Pancreas (tissue), 10 donors: ENCODE results near the gene PAX8. TPM values are rescaled to one million over a fixed set of nuclear protein-coding genes. Genes with fewer than 3 reads are reported as not detected.
"Not testable (repeated sequence)": the region's sequence is repeated elsewhere in the genome, so short reads cannot be mapped to it uniquely, and the experiment has no call there.

ENCODE experiments used
- ATAC-seq, 4 donors: fragments of 200-7000 bp; cut with Tn5 transposase; one replicate each; pipeline versions ENCODE4 v1.8.0 to v1.9.1; 2020; ENCODE audit warnings: mild to moderate bottlenecking in 4 of 4, moderate library complexity in 4 of 4
- DNase-seq, 6 donors: peaks; one replicate each; pipeline ENCODE4 v3.0.0-alpha.2; 2020
- FAIRE-seq: peaks from 2 replicates; lab custom pipeline; 2012; peaks lifted over from hg19 to GRCh38; lab: Jason Lieb, UNC
- H3K27ac ChIP-seq, 4 donors: fragments of 200-600 bp; sonication (generic); 1 replicate in 3 of 4; 2 replicates in 1 of 4; pipeline versions ENCODE4 v1.5.0 to v1.8.0; 2020
- H3K27me3 ChIP-seq, 4 donors: fragments of 200-600 bp; one replicate each; pipeline ENCODE4 v1.8.0; 2021
- H3K36me3 ChIP-seq, 3 donors: fragments of 200-600 bp; sonication (generic) in 1 of 3; one replicate each; pipeline versions ENCODE4 v1.5.0 to v1.8.0; 2020 to 2021
- H3K4me1 ChIP-seq, 3 donors: fragments of 200-600 bp; one replicate each; pipeline ENCODE4 v1.8.0; 2021
- H3K4me3 ChIP-seq, 4 donors: fragments of 200-600 bp; sonication (generic) in 2 of 4; one replicate each; pipeline versions ENCODE4 v1.5.0 to v1.8.0; 2020 to 2021
- H3K9me3 ChIP-seq, 4 donors: fragments of 200-600 bp; one replicate each; pipeline ENCODE4 v1.8.0; 2021
- WGBS, 2 donors: extraction: QIAGEN DNeasy Blood & Tissue Kit; methylation state at CpG; one replicate each; pipeline ENCODE4 v1.1.7; 2013; 5-methylcytosine and 5-hydroxymethylcytosine counted together
- intact Hi-C, 3 donors: fragments of 100-400 bp; cut with DNase I; formaldehyde crosslinking; loops; one replicate each; pipeline versions ENCODE4 v1.11.1 to v1.14.2; 2022
- polyA plus RNA-seq, 2 donors: library from polyadenylated mRNA; stranded (reverse); fragments of 200-250 nt; gene quantifications; one replicate each; pipeline ENCODE4 v1.2.3, GENCODE V29; 2013
- total RNA-seq, 6 donors: library from RNA; stranded (reverse); fragmentation: NEBNext Ultra II Directional in 4 of 6; extraction: Animal tissue kit (Norgen Biotek cat#: 25700) in 4 of 6; gene quantifications; one replicate each; pipeline versions ENCODE4 v1.2.1 to v1.2.4, GENCODE V29; 2021 to 2023
- TF ChIP-seq, protein P1 (sequence below), 4 donors: fragments of 200-600 bp; sonication (generic) in 3 of 4; IDR thresholded peaks; one replicate each; pipeline versions ENCODE4 v1.5.0 to v1.8.0; 2021; ENCODE audit warnings: antibody characterized with exemption in 4 of 4
- donor health status: healthy with polysubstance abuse.
- donor health status: DM: no; HTN: no; CAD: no; lungs with moderate emphysema.
- donor health status: DM: no; HTN: no; CAD: no.
- donor health status: control.
- donor health status: control.
- donor health status: Bipolar disorder and iron deficiency.
- donor health status: DM: yes; HTN: yes; CAD: no.
- donor health status: DM: no; HTN: no; CAD: no.
- donor health status: DM: no; HTN: no; CAD: no.
- donor health status: DM: yes; HTN: yes; CAD: no.

The PAX8 gene
- total and polyA plus RNA-seq, 8 donors = 0.23 to 1.1 (median 0.55) TPM; not detected in 2

DNA sequence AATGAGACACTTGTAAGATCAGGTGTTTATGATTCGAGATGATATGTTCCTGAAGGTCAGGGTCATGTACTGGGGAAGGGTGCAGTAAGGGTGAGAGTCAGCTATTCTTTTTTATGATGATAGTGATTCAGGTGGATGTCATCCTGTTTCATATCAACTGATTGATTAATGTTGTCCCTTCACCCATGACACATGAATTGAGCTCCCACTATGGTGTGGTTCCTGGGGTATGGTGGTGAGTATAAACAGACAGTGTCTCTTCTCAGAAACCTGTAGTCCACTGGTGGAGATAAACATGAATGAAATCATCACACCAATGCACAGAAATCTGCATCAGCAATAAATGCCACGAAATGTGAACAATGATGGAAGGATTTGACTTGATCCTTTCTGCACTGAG is 37.4 kb upstream of the PAX8 start:
- intact Hi-C loops = no loop called here
- H3K4me3 ChIP-seq = no peak overlapping the region
- no peaks in the 10 kb centered on the region for H3K27me3 ChIP-seq
- FAIRE-seq (no peak), ATAC-seq (no peak), DNase-seq (no peak)
- no peaks in the 10 kb centered on the region for H3K36me3 ChIP-seq
- no peak overlapping the region for H3K27ac ChIP-seq
- no peaks in the 10 kb centered on the region for H3K4me1 ChIP-seq
- 34 to 47% methylated on average over 2 of the region's 2 CpGs for WGBS, 2 donors
- TF ChIP-seq, protein P1, sequence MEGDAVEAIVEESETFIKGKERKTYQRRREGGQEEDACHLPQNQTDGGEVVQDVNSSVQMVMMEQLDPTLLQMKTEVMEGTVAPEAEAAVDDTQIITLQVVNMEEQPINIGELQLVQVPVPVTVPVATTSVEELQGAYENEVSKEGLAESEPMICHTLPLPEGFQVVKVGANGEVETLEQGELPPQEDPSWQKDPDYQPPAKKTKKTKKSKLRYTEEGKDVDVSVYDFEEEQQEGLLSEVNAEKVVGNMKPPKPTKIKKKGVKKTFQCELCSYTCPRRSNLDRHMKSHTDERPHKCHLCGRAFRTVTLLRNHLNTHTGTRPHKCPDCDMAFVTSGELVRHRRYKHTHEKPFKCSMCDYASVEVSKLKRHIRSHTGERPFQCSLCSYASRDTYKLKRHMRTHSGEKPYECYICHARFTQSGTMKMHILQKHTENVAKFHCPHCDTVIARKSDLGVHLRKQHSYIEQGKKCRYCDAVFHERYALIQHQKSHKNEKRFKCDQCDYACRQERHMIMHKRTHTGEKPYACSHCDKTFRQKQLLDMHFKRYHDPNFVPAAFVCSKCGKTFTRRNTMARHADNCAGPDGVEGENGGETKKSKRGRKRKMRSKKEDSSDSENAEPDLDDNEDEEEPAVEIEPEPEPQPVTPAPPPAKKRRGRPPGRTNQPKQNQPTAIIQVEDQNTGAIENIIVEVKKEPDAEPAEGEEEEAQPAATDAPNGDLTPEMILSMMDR (IDR thresholded peaks at IDR 0.05) = no peak
- H3K9me3 ChIP-seq = no peaks in the 10 kb centered on the region

DNA sequence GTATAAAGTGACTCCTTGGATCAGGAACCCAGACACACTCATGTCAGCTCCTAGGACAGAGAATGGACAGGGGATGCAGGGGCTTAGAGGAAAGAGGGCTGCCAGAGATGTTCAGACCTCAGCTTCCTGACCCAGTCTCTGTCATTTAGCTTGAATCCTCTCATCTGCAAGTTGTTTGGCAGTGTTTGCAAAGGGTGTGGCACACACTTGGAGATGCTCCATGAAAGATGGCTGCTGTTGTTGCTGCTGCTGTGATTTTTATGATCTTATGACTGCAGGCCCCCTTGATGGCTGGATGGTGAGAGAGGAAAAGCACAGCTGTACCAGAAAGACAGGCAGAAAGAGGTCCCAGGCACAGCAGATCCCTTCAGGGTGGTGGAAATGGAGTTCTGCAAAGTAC is 35.9 kb upstream of the PAX8 start:
- H3K27me3 ChIP-seq, H3K4me3 ChIP-seq, DNase-seq, H3K9me3 ChIP-seq, H3K4me1 ChIP-seq, ATAC-seq, H3K36me3 ChIP-seq, intact Hi-C loops, H3K27ac ChIP-seq, FAIRE-seq: not testable (repeated sequence)

DNA sequence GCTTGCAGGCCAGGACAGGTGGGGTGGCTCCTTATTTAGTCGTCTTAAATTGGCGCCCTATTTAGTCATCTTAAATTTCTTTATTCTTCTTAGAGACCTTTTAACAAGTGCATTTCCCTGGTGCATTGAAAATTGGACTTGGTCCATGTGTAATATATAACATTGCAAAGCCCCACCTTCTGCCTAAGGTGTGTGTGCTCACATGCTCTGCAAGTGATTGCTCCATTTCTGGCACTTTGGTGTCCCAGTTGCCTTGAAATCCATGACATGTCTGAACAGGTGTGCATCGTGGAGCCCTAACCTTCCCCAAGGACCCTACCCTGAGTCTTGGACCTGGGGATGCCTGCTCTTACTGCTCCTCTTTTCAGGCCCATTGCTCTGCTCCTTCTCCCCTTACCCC is 35.5 kb upstream of the PAX8 start:
- FAIRE-seq, intact Hi-C loops, H3K4me3 ChIP-seq, H3K27ac ChIP-seq, H3K9me3 ChIP-seq, ATAC-seq, H3K27me3 ChIP-seq, H3K36me3 ChIP-seq, DNase-seq, H3K4me1 ChIP-seq: not testable (repeated sequence)
- WGBS, 2 donors = 75 to 83% methylated on average over 3 of the region's 3 CpGs

DNA sequence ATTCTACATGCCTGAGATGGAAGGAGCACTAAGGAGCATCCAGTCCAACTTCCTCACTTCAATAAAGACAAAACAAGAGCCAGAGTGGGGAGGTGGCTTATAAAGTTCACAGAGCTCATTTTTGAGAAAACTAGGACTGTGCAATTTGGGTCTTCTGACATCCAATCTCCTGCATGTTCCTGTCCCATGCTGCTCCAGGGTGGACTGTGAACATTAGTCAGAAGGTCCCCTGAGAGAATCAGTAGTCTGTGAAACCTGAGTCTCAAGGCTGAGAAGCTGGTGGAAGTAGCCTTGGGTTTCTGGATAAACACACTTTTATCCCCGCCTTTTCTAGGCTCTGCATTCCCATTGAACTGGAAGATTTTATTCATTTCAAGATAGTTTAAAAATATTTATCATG is 33.1 kb upstream of the PAX8 start:
- H3K27me3 ChIP-seq, H3K4me3 ChIP-seq, intact Hi-C loops, ATAC-seq, H3K27ac ChIP-seq, FAIRE-seq, H3K36me3 ChIP-seq, H3K9me3 ChIP-seq, H3K4me1 ChIP-seq, DNase-seq: not testable (repeated sequence)
- WGBS, 2 donors = 70 to 78% methylated on average over 1 of the region's 1 CpG

DNA sequence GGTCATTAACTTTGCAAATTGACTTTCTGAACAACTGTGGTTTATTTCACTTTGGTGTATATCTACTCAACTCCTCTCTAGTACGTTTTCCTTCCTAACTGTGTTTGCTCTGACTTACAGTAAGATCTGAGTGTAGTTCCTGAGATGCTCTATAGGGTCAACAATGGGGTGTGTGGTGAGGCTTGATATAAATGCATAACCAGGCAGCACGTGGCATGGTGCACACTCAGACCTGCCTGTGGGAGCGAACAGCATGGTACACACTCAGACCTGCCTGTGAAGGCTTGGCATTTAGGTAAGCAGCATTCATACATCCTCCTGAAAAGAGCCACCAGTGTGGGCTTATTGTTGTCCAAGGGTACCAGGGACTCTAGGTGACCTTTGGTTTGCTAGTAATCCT is 32.5 kb upstream of the PAX8 start:
- intact Hi-C loops, ATAC-seq, H3K4me1 ChIP-seq, FAIRE-seq, H3K27me3 ChIP-seq, H3K36me3 ChIP-seq, H3K27ac ChIP-seq, H3K4me3 ChIP-seq, H3K9me3 ChIP-seq, DNase-seq: not testable (repeated sequence)
- WGBS, 2 donors = 60% methylated on average over 3 of the region's 3 CpGs

DNA sequence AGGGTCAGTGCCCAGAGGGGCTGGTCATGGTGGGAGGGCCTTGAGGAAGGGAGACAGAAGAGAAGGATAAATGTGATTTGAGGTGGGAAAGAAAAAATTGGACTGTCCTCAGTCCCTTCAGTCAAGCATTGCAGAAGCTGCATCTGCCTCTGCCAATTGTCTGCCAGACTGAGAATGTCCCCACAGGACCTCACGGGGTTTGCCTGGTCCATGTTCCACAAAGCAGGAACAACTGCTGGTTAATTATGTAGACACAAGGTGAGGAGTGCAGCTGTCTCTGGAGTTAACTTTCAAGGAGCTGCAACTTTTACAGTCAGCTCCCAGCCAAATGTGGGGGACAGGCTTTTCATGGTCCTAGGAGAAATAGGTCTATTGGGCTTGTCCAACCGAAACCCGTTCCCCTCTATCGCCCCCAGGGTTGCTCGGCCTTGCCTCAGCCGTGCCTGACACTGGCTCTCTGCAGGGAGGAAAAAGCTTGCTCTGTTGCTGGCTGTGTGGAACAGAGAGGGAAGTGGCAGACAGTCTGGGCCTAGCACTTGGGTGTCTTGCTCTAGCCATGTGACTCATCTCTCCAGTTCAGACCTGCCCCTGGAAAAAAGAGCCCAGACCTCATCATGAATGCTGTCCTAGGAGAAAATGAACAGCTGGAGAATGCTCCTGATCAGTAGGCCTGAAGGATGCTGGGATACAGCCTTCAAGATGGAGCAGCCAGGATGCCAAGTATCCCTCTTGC is 31.1 kb upstream of the PAX8 start:
- peak in 2 of 4 donors; percentile 40 to 41 for ATAC-seq
- WGBS, 2 donors = 88 to 93% methylated on average over 6 of the region's 6 CpGs
- H3K4me3 ChIP-seq = no peak overlapping the region
- H3K36me3 ChIP-seq = no peaks in the 10 kb centered on the region
- H3K9me3 ChIP-seq = no peaks in the 10 kb centered on the region
- no peaks in the 10 kb centered on the region for H3K27me3 ChIP-seq
- TF ChIP-seq, protein P1 (IDR thresholded peaks at IDR 0.05) = no peak
- no peak for FAIRE-seq
- H3K27ac ChIP-seq = no peak overlapping the region
- H3K4me1 ChIP-seq = no peaks in the 10 kb centered on the region
- intact Hi-C loops = no loop called here
- DNase-seq = no peak

DNA sequence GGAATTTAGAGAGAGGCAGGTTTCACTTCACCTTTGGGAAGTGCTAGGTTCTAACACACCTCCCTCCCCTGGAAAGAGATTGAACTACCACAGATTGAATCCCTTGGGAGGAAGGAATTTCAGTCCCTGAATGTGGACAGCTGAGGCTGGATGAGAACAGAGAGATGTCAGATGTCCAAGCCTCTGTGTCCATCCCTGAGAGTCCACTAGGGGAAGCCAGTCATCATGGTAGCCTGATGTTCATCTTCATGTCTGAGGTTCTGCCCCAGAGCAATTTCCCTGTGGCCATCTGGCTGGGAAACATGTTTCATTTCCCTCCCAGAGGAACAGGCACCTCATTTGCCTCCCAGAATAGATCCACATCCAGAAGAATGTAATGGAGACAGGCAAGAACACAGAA is 30.1 kb upstream of the PAX8 start:
- not testable (repeated sequence) for FAIRE-seq, ATAC-seq

DNA sequence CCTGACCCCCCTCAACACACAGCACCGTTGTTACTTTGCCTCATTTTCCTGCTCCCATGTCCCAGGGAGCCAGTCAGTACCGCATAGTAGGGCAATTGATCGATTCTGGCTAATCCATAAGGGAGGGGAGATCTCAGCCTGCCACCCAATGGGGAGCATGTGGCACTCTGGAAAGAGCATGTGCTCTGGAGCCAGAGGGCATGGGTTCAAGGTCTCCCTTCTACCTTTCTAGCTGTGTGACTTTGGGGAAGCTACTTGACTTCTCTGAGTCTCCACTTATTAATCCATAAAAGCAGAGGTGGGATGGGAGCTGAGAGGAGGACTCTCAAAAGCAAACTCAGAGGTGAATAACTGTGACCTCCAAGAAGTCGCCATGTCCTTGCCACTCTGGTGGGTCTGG is 27.5 kb upstream of the PAX8 start:
- ATAC-seq, intact Hi-C loops, H3K27ac ChIP-seq, H3K4me1 ChIP-seq, H3K9me3 ChIP-seq, H3K36me3 ChIP-seq, DNase-seq, FAIRE-seq, H3K27me3 ChIP-seq, H3K4me3 ChIP-seq: not testable (repeated sequence)
- WGBS, 2 donors = 64 to 78% methylated on average over 2 to 4 of the region's 4 CpGs

More for the DNA sequence above, 30.1 kb upstream of the PAX8 start:
- intact Hi-C loops, H3K4me1 ChIP-seq, H3K9me3 ChIP-seq, DNase-seq, H3K27me3 ChIP-seq, H3K27ac ChIP-seq, H3K4me3 ChIP-seq, H3K36me3 ChIP-seq: not testable (repeated sequence)

DNA sequence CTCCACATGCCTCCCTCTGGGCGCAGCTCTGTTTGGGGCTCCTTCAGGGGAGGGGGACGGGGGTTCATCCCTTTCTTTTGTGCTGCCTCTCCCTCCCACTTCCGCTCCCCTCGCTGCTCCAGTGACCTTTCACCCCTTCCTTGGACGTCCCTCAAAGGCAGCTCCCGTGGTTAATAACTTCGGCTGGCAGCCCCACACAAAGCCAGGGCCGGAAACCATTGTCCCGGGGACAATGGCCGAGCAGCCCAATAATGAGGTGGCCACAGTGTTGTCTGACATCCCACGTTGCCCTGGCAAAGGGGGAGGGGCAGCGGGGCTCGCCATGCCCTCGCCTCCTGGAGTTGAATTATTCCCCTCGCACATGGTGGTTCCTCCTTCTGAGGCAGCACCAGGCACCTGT is 27.0 kb upstream of the PAX8 start:
- FAIRE-seq, H3K4me3 ChIP-seq, intact Hi-C loops, H3K27ac ChIP-seq, H3K4me1 ChIP-seq, ATAC-seq, H3K27me3 ChIP-seq, H3K36me3 ChIP-seq, H3K9me3 ChIP-seq, DNase-seq: not testable (repeated sequence)
- WGBS, 2 donors = 45 to 51% methylated on average over 8 to 15 of the region's 15 CpGs
